ENCODE results near the gene PRR3. TPM values are rescaled to one million over a fixed set of nuclear protein-coding genes. Genes with fewer than 3 reads are reported as not detected.

Gene PRR3
- total RNA-seq, 4 donors from 2014 or later: 3.8 to 10.6 (median 4.5) TPM

- H3K27me3 ChIP-seq: no peaks in the 10 kb centered on the region
- H3K27ac ChIP-seq (replicated peaks in 1 of 4): no peak overlapping the region
- peaks cover 0 to 10% (median 2%) of the 10 kb centered on the region in 4 donors for H3K4me1 ChIP-seq
- intact Hi-C loops (cut with DNase I): loop anchor here (5.0 kb wide), 2 partner anchors 57 to 117 kb away; no protein-coding TSS in a partner anchor
- WGBS: 71% methylated on average over 12 of the region's 12 CpGs
- H3K9me3 ChIP-seq: no peaks in the 10 kb centered on the region
- TF ChIP-seq, protein P1, sequence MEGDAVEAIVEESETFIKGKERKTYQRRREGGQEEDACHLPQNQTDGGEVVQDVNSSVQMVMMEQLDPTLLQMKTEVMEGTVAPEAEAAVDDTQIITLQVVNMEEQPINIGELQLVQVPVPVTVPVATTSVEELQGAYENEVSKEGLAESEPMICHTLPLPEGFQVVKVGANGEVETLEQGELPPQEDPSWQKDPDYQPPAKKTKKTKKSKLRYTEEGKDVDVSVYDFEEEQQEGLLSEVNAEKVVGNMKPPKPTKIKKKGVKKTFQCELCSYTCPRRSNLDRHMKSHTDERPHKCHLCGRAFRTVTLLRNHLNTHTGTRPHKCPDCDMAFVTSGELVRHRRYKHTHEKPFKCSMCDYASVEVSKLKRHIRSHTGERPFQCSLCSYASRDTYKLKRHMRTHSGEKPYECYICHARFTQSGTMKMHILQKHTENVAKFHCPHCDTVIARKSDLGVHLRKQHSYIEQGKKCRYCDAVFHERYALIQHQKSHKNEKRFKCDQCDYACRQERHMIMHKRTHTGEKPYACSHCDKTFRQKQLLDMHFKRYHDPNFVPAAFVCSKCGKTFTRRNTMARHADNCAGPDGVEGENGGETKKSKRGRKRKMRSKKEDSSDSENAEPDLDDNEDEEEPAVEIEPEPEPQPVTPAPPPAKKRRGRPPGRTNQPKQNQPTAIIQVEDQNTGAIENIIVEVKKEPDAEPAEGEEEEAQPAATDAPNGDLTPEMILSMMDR (IDR thresholded peaks at IDR 0.05): no peak
- no peak for TF ChIP-seq POLR2AphosphoS5 (IDR thresholded peaks at IDR 0.05)
- TF ChIP-seq POLR2A (IDR thresholded peaks at IDR 0.05; ENCODE audit: low read depth): no peak
- no peak for TF ChIP-seq EP300 (IDR thresholded peaks at IDR 0.05)
- no peak for DNase-seq (ENCODE audit: extremely low spot score)
- H3K4me3 ChIP-seq: no peak overlapping the region
- H3K36me3 ChIP-seq: peaks cover 44 to 60% (median 49%) of the 10 kb centered on the region in 4 donors
These were observed 42.0 kb downstream of the PRR3 start for GRCh38 chr6:30598912-30599624.

DNA sequence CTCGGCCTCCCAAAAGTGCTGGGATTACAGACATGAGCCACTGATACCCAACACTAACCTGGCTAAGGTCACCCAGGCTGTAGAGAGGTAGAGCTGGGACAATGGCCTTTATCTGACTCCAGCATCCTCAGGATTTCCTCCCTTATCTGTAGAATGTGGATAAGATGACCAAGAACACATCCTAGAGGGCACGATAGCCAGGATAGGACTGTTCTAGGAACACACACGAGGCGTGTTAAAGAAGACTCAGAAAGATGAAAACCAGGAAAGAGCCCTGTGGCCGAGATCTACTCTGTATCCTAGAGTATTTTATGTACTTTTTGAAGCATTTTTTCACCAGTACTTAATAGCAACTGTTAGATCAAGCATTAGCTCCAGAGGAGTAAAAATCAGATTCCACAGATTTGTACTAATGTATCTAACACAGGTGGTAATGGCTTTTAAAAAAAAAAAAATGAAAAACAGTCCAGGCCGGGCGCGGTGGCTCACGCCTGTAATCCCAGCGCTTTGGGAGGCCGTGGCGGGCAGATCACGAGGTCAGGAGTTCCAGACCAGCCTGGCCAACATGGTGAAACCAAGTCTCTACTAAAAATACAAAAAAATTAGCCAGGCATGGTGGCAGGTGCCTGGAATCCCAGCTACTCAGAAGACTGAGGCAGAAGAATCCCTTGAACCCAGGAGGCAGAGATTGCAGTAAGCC, 42.7 kb downstream of the PRR3 start:
- no peak for DNase-seq (ENCODE audit: extremely low spot score)

DNA sequence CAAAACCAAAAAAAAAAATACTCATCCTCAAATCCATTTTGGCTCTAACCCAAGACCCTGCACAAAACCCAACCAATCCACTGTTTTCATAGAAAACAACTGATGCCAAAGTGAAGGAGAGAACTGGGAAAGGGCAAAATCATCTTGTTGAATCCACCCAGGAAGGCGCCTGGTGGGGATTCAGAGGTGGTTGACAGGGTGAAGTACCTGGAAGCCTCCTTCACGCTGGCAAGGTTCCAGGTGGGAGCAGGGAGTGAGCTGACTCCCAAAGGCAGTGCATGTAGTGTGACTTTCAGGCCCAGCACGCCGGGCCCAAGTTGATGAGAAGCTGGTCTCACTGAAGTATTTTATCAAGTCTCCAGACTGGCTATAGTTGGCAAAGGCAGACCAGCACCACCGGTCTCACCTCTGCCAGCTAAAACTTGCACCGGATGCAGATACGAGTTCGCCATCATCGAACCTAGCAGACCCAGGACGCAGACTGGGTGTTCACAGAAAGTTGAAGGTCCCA, 43.4 kb downstream of the PRR3 start:
- no peaks in the 10 kb centered on the region for H3K27me3 ChIP-seq
- H3K4me1 ChIP-seq: peaks cover 0 to 10% (median 2%) of the 10 kb centered on the region in 4 donors
- H3K36me3 ChIP-seq: peaks cover 51 to 64% (median 53%) of the 10 kb centered on the region in 4 donors
- no peak overlapping the region for H3K4me3 ChIP-seq
- TF ChIP-seq, protein P1 (IDR thresholded peaks at IDR 0.05): no peak
- no peak for TF ChIP-seq EP300 (IDR thresholded peaks at IDR 0.05)
- peak in 1 of 2 donors; percentile 50 for TF ChIP-seq POLR2AphosphoS5 (IDR thresholded peaks at IDR 0.05)
- TF ChIP-seq POLR2A (IDR thresholded peaks at IDR 0.05; ENCODE audit: low read depth): no peak
- intact Hi-C loops (cut with DNase I): no loop called here
- 58% methylated on average over 10 of the region's 10 CpGs for WGBS
- H3K27ac ChIP-seq (replicated peaks in 1 of 4): no peak overlapping the region
- no peak for DNase-seq (ENCODE audit: extremely low spot score)
- H3K9me3 ChIP-seq: no peaks in the 10 kb centered on the region

More for the DNA sequence above, 42.7 kb downstream of the PRR3 start:
- H3K4me1 ChIP-seq: peaks cover 0 to 10% (median 2%) of the 10 kb centered on the region in 4 donors
- H3K27ac ChIP-seq (replicated peaks in 1 of 4): no peak overlapping the region
- intact Hi-C loops (cut with DNase I): loop anchor here (5.0 kb wide), 2 partner anchors 57 to 117 kb away; no protein-coding TSS in a partner anchor
- no peaks in the 10 kb centered on the region for H3K27me3 ChIP-seq
- no peak overlapping the region for H3K4me3 ChIP-seq
- H3K36me3 ChIP-seq: peaks cover 44 to 60% (median 49%) of the 10 kb centered on the region in 4 donors
- no peaks in the 10 kb centered on the region for H3K9me3 ChIP-seq
- TF ChIP-seq EP300 (IDR thresholded peaks at IDR 0.05) (no peak), POLR2AphosphoS5 (IDR thresholded peaks at IDR 0.05) (no peak)
- TF ChIP-seq, protein P1 (IDR thresholded peaks at IDR 0.05): no peak
- 78% methylated on average over 13 of the region's 13 CpGs for WGBS

DNA sequence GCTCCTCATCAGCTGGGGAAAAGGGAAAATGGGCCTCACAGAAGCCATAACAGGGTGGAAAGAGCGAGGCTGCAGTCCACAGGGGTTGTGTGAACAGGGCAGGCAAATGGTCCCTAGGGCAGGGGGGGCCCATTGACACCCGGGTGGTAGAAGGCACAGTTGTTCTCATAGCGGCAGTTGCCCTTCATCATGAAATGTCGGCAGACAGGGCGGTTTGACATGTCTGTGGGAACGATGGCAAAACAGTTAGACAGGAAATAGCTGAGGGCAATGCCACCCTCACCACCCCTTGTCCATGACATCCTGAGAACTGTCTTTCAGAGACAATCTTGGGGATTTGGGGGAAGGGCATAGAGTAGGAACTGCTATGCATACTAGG, 44.3 kb downstream of the PRR3 start:
- Histone ChIP-seq H3K27me3 (no peaks in the 10 kb centered on the region), H3K4me3 (no peak overlapping the region), H3K27ac (replicated peaks in 1 of 4) (no peak overlapping the region), H3K9me3 (no peaks in the 10 kb centered on the region), H3K4me1 (peaks cover 0 to 10% (median 2%) of the 10 kb centered on the region in 4 donors), H3K36me3 (peaks cover 59 to 71% (median 62%) of the 10 kb centered on the region in 4 donors)
- TF ChIP-seq POLR2AphosphoS5 (IDR thresholded peaks at IDR 0.05): no peak
- TF ChIP-seq, protein P1 (IDR thresholded peaks at IDR 0.05): no peak
- no peak for TF ChIP-seq POLR2A (IDR thresholded peaks at IDR 0.05; ENCODE audit: low read depth)
- 54% methylated on average over 4 of the region's 6 CpGs for WGBS
- no peak for DNase-seq (ENCODE audit: extremely low spot score)
- intact Hi-C loops (cut with DNase I): no loop called here

All from esophagus muscularis mucosa (tissue), 4 donors.